Eye (tissue), 1 donor: Measurements from ENCODE around the gene PARD3.
"Not testable (repeated sequence)": the region's sequence is repeated elsewhere in the genome, so short reads cannot be mapped to it uniquely, and the experiment has no call there.

Experiments used
- DNase-seq: peaks from one replicate; pipeline ENCODE4 v3.0.0-alpha.2; 2015

PARD3 gene

DNA sequence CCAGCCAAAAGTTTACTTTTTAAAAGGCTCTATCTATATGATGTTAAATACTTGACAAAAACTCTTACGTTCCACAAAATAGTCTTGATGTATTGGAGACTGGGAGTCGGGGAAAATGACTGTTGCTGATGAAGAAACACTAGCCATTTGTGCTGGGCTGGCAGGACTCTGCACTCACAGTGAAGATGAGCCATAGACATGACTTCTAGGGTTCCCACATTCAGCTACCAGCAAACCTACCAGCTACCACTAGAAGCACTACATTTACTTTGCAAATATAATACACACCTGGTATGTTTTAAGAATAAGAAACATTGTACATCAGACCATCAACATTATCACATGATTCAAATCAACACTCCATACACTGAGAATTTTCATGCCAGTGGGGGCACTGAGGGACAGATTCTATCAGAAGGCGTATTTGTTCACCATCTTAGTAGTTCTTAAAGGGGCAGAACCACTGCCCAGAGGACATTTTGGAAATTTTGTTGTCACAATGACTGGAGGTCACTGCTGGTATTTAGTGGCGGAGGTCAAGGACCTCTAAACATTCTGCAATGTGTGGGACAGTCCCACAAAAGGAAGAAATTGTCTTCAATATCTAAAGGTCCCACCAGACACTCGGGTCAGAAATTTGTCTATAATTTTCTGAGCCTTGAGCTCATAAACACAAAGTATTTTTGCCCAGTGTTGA lies 52.3 kb downstream of the PARD3 start:
- DNase-seq: no peak

DNA sequence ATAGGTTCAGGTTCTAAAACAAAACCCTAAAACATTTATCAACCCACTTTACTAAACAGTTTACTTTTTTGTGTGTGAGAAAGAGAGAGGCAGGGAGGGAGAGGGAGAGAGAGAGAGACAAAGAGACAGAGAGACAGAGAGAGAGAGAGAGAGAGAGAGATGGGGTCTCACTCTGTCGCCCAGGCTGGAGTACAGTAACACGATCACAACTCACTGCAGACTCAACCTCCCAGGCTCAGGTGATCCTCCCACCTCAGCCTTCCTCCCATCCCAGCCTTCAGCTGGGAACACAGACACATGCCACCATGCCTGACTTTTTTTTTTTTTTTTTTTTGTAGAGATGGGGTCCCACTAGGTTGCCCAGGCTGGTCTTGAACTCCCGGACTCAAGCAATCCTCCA lies 52.9 kb downstream of the PARD3 start:
- no peak for DNase-seq

DNA sequence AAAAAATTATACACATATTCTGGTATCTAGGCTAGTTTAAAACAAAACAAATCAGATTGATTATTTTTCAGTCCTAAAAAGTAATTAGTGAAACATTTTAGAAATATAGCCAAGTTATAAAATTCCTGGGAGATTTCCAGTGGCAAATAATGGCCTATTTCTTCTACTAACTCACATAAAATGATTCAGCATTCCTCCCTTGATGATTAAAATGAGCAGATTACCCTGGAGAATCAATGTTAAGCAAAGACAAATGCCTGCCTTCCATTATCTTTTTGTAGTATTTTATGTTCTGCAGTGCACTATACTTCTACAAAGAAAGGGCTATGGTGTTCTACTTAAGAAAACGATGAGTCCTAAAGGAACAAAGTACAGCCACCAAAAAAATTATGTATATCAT lies 53.6 kb downstream of the PARD3 start:
- DNase-seq: no peak

DNA sequence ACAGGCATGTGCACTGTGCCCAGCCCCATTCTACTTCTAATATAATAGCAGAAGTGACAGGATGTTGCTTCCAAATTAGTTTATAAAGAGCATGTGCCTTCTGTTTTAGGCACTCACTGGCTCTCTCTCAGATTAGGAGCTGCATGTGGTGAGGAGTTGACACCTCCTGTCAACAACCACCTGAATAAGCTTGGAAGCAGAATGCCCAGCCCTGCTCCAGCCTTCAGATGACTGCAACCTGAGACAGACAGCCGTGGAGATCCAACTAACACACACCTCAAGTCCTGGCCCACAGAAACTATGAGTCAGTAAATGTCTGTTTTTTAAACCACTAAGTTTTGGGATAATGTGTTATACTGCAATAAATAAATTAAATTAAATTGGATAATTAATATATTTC lies 54.5 kb downstream of the PARD3 start:
- no peak for DNase-seq

DNA sequence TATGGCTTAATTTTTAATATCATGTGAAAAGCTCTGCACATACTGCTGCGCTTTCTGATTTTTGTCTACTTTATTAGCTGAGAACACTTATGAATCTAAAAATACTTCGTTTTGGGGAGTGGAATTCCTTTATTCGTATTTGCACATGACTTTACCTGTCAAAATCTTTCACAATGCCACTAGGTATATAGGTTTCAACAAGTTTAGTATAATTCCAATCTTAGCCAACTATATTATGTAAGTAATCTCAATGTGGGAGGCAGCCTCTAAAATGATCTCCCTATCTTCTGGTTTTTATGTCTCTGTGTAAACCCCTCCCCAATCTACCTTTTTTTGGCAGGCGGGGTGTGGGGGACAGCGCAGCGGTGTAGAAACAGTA lies 55.3 kb downstream of the PARD3 start:
- no peak for DNase-seq

DNA sequence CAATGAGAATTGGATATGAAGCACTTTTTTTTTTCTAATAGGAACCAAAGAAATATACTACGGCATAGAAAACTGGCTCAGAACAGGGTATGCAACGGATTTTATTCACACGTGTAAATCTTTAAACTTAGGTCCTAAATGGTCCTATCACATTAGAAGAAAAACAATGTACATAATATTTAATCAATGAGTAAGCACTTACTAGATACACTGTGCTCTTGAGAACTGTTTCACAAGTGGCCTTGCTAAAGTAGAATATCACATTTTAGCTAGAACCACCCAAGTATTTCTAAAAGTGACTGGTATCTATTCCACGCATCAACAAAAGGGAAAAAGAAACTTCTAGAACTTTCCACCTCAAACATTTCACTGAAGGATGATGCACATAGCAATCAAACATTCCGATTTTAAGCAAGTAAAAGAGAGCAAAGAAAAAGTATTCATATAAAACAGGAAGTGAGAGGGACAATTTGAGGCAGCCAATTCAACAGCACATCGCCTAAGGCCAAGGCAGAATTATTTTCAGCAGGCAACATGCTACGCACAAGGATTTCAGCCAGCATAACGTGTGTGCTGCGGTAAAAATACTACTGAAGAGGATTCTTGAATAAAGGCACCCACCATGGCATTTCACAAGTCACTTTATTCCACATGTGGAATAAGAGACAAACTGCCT lies 55.8 kb downstream of the PARD3 start:
- DNase-seq: no peak

DNA sequence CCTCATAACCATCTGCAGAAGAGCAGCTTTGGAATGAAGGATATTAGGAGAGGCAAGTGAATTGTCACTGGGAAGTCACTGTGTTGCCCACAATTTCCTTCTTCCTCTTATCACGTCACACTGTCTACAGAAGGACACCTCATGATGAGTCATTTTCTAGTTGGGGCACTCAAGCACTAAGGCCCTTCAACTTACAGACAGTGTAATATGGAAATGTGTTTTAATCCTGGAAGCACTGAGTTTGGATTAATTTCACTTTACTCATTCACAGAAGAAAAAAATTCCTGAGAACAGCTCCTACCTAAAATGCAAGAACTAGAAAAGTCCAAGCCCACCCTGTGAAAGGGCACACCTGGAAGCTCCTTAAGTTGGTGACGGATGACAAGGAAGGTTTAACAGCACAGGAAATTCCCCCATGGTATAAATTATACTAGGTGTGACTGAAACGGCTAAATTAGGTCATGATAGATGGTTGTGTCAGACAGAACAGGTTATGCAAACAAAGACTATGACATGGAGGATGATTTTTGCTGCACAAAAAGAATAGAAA lies 56.6 kb downstream of the PARD3 start:
- DNase-seq: no peak

DNA sequence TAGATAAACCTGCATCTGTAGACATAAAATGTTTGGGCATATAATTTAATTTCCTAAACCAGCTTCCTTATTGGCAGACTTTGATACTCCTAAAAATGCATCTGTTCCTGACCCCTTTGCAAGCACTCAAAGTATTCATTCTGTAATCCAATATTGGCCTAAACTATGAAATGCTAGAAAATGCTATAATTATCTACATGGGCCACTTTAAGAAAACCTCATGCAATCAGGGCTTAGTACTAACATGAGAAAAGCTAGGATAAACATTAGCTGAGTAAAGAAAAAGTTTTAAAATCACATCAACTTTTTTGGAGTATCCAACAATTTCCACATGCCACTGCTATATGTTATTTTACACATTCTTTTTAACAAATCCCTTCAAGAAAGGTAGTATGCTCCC lies 57.2 kb downstream of the PARD3 start:
- no peak for DNase-seq

DNA sequence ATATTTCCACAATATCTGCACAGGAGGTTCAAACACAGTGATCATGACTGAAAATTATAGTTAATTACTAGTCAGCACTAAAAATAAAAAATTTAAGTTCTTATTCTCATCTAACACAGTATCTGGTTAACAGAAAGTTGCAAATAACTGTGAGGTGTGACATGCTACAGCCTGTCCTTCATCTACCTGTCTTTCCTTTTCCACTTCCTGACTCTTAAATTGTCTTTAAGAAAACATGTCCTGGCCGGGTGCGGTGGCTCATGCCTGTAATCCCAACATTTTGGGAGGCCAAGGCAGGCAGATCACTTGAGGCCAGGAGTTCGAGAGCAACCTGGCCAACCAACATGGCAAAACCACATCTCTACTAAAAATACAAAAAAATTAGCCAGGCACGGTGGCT lies 57.9 kb downstream of the PARD3 start:
- not testable (repeated sequence) for DNase-seq

DNA sequence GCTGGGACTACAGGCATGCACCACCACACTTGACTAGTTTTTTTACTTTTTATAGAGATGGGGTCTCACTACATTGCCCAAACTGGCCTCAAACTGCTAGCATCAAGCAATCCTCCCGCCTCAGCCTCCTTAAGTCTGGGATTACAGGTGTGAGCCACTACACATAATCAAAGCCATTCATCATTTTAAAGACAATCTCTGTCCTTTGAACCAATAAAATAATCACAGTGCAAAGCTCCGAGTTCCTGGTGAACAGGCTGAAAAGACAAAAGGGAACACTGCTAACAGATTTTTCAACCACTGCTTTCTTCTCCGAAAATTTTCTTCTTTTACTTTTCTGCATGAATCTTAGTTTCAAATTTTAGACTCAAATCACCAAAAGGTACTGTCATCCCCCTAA lies 58.5 kb downstream of the PARD3 start:
- DNase-seq: no peak

DNA sequence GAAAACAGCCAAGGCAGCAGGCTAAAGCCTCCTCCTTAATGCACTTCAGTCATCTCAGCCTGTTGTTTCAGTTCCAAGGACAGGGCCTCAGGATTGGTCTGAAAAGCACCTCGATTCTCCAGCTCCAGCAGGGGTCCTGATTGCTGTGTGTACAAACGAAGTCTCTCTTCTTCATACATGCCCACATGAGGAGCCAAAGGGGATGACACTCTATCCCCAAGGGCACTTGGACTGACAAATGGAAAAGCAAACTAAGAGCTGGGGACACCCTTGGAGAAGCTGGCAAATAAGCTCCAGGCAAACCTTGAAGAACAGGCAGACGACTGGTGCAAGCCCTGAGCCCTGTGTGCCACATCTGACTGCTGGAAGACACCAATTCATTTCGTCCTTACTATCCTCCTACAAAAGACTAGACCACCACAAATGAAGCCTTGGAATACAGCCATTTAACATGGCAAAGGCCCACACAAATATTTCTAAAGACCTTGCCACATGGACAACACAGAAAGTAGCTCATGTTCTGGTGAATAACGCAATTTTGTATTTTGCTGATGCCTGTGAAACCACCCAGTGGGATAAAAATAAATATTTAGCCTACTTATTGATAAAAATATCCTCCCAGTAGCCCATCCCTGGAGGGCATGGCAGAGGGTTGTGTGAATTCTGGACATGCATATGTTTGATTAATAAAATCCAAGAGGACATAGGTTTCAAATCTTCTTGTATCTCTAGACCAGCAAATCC lies 61.9 kb downstream of the PARD3 start:
- peak; percentile 48 for DNase-seq

DNA sequence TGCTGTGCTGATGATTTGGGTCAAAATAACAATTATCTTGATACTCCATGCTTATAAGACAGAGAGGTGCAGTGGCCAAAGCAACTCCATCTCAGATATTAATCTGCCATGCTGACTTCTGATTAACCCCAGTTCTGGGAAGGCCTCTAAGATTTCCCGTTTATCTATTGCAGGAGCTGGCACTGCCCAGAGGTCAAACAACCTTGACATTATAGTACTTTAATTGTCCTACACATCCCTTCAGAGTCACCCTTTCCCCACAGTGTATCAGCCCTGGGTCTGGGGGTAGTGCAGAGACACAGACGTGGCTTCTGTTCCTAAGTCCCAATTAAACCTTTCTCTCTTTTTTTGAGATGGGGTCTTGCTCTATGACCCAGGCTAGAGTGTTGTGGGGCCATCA lies 63.8 kb downstream of the PARD3 start:
- DNase-seq: no peak

DNA sequence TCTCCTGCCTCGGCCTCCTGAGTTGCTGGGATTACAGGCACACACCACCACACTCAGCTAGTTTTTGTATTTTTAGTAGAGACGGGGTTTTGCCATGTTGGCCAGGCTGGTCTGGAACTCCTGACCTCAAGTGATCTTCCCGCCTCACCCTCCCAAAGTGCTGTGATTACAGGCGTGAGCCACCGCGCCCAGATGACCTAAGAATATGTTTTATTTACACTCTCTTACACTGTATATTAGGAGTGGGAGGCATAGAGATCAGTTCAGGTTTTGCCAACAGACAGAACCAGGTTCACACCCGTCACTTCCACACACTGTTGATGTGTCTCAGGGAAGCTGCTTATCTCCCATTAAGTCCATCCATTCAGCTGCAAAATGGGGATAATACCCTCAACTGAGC lies 64.3 kb downstream of the PARD3 start:
- not testable (repeated sequence) for DNase-seq

DNA sequence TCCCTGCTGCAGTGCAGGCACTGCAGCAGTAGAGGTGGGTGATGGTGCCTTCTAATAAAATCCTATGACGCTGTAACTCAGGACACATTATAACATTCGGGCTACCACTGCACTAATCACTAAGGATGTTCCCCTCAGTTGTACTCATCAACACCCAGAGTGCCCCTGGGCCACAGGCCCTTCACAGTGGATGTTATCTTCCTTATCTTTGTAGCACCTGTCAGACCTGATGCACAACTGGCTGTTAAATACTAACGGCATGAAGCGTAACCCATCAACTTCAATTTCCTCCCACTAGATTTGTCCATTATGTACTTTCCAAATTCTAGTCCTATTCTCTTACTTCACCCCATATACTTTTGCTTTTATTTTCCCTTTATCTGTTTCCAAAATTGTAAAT lies 66.3 kb downstream of the PARD3 start:
- no peak for DNase-seq

DNA sequence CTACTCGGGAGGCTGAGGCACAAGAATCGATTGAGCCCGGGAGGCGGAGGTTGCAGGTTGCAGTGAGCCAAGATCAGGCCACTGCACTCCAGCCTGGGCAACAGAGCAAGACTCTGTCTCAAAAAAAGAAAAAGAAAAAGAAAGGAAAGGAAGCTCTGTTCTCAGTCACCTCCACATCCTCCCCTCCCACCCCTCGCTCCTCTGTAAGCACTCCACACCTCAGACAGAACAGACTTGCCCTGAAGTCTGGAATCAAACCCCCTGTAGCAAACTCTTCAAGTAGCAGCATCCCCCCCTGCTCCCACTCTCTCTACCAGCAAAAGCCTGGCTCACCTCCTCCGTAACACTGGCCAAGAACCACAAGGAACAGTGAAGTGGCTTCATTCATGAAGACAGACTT lies 66.7 kb downstream of the PARD3 start:
- DNase-seq: no peak

DNA sequence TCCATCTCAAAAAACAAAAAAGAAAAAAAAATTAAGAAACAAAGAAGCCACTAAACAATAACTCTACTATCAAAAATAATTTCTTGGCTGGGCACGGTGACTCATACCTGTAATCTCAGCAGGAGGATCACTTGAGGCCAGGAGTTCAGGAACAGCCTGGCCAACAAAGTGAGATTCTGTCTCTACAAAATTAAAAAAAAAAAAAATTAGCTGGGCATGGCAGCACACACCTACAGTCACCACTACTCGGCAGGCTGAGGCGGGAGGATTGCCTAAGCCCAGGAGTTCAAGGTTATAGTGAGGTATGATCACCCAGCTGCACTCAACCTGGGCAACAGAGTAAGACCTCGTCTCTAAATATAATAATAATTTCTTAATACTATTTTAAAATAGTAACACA lies 69.0 kb downstream of the PARD3 start:
- no peak for DNase-seq

DNA sequence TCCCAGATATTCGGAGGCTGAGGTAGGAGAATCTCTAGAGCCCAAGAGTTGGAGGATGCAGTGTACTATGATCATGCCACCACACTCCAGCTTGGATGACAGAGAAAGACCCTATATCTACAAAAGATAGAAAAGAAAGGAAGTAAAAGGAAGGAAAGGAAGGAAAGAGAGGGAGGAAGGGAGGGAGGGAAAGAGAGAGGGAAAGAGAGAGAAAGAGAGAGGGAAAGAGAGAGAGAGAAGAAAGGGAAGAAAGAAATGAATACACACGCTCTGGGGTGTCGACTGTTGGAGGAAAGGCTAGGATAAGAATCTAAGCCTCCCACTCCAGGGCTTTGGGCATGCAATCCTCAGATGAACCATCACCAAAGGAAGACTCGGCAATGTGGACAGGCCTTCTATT lies 69.9 kb downstream of the PARD3 start:
- no peak for DNase-seq

DNA sequence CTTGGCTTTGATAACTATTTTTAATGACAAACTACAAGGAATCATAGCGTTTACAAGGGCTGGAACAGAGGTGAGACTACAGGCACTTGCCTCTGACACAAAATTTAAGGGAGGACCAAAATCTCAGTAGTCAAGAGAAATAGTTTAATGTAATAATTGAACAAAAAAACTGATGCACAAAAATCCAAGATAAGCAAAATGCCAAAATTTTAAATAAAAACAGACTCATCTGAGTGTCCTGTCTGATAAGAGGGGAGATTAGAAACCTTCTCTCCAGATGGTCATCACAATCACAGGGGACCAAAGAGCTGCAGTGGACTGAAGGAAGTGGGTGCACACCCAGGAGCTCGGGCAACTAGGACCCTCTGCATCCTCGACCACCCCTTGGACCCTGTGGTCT lies 70.5 kb downstream of the PARD3 start:
- DNase-seq: no peak

DNA sequence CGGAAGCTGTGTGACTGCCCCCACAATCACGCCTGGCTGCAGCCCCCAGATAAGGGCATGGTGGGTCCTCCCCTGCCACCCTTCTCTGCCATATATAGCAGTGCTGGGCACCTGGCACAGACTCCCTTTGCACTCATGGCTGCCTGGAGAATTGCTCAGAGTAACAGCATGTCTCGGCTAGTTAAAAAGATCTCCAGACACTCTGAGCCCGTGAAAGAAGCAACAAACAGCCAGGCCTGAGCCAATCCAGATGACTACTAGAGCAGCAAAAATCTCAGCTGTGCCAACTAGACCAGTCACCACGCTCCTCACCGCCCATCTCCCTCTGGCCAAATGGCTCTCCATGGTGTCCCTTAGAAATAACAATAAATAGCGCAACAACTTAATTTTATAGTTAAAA lies 71.3 kb downstream of the PARD3 start:
- DNase-seq: no peak

DNA sequence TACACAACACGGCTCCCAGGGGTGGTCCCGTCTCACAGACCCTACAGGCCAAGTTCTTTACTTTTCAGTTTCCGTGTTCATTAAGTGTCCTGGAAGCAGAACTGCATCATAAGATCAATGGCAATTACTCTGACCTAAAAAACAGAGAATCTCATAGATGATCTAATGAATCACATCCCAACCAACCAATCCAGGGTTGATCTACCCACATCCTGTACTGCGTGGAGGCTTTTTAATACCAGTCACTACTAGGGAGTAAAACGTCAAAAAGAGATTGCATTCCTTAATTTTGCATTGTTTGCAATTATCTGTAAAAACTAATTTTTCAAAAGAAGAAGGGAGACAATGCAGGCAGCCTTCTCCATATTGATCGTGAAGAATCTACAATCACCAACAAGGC lies 72.6 kb downstream of the PARD3 start:
- no peak for DNase-seq

DNA sequence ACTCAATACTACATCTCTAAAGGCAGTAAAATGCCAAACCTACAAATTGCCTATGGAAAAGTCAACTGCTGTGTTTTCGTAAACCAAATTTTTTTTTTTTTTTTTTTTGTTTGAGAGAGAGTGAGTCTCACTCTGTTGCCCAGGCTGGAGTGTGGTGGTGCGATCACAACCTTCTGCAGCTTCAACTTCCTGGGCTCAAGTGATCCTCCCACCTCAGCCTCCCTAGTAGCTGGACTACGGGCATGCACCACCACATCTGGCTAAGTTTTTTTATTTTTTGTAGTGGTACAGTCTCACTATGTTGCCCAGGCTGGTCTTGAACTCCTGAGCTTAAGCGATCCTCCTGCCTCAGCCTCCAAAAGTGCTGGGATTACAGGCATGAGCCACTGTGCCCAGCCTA lies 74.0 kb downstream of the PARD3 start:
- not testable (repeated sequence) for DNase-seq

DNA sequence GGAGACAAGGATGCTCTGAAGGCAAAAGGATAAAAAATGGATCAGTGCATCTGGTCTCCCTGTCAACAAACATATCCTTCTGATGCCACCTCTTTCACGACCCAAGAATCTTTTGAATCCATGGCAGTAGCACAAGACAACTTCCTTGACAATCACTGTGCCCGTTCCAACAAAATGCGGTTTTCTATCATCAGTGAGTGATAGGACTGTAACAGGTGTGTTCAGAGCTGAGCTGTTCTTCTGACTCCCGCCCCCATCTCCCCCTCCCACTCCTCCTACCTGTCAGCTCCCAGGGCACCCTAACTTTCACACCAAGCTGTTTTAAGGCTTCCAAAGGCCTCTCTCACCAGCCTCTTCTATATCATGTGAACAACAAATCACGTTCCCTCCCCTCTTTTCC lies 74.8 kb downstream of the PARD3 start:
- DNase-seq: no peak

DNA sequence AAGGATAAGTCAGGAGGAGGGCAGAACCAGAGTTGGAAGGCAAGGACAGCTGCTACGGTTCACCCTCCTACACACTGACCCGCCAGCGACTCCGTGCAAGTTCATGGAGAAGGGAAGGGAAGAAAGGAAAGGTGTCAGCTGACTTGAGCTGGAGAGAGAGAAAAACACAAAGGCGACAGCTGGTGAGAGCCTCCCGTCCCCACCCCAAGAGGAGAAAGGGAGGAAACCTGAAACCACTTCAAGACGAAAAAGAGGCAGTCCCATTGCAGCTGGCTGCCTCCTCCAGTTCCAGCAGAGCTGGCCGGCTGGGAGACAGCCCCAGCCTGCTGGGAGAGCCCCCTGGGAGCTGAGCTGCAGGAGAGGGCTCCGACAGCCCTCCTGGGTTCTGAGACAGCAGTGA lies 75.2 kb downstream of the PARD3 start:
- DNase-seq: peak; percentile 93

DNA sequence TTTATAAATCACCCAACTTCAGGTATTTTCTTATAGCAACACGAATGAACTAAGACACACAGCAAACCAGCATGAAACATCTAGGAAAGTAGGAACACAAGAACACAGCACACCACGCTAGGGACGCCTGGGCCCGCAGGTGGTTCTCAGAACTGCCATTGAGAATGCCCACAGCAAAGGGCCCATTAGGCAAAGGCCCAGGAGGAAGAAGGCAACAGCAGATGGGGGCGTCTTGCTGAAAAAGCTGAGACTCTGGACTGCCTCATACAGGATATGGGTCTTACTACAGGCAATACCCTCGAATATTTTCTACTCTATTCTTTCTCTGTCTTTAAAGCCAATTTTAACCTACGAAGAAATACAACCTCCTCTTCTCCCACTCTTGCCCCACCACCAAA lies 77.3 kb downstream of the PARD3 start:
- no peak for DNase-seq
